GM10847 (cell line): ENCODE results near the gene ENPEP.

ENCODE experiments used
- POLR2A ChIP-seq: IDR thresholded peaks from 2 replicates; pipeline ENCODE4 v1.6.1; 2011; ENCODE audit not compliant: insufficient read length; ENCODE audit errors: extremely low read depth

The ENPEP gene, protein sequence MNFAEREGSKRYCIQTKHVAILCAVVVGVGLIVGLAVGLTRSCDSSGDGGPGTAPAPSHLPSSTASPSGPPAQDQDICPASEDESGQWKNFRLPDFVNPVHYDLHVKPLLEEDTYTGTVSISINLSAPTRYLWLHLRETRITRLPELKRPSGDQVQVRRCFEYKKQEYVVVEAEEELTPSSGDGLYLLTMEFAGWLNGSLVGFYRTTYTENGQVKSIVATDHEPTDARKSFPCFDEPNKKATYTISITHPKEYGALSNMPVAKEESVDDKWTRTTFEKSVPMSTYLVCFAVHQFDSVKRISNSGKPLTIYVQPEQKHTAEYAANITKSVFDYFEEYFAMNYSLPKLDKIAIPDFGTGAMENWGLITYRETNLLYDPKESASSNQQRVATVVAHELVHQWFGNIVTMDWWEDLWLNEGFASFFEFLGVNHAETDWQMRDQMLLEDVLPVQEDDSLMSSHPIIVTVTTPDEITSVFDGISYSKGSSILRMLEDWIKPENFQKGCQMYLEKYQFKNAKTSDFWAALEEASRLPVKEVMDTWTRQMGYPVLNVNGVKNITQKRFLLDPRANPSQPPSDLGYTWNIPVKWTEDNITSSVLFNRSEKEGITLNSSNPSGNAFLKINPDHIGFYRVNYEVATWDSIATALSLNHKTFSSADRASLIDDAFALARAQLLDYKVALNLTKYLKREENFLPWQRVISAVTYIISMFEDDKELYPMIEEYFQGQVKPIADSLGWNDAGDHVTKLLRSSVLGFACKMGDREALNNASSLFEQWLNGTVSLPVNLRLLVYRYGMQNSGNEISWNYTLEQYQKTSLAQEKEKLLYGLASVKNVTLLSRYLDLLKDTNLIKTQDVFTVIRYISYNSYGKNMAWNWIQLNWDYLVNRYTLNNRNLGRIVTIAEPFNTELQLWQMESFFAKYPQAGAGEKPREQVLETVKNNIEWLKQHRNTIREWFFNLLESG

DNA sequence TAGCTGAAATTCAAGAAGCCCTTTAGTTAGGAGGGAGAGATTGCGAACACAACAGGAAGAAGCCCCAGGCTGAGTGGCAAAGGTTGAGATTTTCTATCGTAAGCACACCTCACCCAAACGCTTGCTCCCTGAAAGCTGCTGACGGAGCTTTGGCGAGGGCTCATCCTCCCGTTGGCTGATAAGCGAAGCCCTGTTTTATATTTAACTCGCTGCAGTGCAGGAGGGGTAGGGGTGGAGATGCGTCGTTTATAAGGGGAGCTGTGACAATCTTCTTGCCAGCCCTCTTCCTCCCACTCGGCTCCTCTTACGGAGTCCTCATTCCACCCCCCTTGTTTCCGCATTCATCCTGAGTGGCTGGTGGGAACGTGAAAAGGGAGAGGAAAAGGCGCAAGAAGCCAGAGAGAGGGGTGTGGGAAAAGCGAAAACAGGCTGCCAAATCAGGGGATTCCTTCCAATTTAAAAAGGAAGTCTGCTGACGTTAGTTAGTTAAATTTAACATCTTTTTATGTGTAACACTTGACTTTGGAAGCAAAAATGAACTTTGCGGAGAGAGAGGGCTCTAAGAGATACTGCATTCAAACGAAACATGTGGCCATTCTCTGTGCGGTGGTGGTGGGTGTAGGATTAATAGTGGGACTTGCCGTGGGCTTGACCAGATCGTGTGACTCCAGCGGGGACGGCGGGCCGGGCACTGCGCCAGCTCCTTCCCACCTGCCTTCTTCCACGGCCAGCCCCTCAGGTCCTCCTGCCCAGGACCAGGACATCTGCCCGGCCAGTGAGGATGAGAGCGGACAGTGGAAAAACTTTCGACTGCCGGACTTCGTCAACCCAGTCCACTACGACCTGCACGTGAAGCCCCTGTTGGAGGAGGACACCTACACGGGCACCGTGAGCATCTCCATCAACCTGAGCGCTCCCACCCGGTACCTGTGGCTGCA lies at the start of gene ENPEP:
TSS of gene ENPEP (plus strand) at position 275 of the 938 bp plus-strand sequence. CDS start at position 535, 260 bp downstream.
- no peak for TF ChIP-seq POLR2A

DNA sequence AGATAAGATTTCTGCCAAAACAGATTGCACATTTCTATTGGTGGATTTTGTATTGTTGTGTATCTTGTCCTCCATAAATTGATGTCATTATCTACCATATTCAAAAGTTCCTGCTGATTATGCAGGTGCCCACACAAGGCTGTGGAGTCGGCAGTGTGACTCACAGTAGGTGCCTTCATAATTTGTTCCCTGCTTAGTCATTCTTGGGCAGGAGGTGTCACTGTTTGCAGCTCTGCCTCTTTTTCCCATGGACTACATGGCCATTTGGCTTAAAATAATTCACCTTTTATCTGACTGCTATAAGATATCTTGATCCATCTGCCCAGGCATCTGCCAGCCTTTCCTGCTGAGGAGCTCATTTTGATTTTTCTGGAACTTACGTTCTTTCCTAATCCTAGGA lies 33.6 kb upstream of the ENPEP start:
- no peak for TF ChIP-seq POLR2A

DNA sequence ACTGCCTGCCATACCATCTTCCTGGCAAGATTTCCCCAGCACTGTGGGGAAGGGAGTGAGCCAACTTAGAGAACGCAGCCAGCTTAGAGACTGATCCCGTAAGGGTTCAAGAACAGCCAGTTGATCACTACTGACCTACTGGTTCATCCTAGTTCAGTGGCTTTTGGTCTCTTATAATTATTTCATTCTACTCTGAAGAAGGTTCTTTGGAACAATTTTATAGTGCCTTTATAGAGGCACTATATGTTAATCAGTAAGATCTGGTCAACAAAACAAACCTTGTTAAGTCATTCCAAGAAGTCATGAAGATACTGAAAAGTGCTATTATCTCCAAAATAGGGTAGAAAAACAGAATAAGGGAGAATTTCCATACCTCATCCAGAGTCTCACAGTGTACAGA lies 33.2 kb upstream of the ENPEP start:
- TF ChIP-seq POLR2A: no peak

DNA sequence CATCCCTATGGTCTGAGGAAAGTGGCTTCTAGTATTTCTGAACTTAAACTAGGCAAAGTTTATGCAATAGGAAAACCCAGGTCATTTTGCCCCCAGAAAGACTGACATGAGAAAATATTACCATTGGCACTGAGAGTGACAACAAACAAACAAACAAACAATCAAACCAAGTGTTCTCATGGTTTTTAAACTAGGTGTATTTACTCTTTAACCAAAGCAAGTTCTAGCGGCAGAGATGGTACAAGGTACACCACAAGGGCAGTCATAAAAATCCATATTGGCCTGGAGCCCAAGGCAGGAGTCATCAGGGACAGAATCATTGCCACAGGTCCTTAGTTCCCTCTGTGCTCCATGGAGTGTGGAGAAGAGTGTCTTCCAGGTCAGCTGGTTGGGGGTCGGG lies 26.0 kb upstream of the ENPEP start:
- no peak for TF ChIP-seq POLR2A

DNA sequence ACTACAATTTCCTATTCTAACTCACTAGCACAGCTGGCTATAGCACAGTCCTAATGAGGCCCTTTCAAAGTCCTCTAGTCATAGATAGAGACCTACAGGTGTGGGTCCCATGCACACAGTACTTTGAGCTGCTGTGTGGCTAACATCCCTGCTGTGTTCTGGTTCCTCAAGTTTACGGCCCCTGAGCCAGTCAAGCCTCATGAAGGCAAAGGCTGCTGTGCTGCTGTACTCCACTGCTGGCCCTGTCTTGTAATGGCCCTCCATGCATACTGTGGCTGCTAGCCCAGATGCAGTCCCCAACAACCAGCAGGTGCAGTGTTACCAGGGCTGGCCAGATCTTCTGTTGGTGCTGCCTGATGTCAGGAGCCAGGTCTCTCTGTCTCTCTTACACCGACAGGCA lies 23.4 kb upstream of the ENPEP start:
- no peak for TF ChIP-seq POLR2A

DNA sequence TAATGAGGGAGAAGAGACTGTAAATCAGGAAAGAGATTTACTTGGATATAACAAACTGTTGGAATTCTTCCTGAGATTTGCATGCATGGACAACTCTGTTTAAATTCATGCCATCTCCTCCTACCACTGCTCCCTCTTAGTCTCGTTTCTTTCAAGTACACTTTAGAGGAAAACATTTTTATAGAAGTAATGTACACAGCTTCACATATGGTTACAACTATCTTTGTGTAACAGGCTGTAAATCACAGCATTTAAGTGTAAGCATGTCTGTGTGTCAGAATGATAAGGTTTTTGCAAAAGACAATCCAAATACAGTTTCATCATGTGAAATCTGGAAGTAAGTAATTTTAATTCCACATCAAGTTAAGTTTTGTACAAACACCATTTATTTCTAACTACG lies 21.5 kb upstream of the ENPEP start:
- TF ChIP-seq POLR2A: no peak

DNA sequence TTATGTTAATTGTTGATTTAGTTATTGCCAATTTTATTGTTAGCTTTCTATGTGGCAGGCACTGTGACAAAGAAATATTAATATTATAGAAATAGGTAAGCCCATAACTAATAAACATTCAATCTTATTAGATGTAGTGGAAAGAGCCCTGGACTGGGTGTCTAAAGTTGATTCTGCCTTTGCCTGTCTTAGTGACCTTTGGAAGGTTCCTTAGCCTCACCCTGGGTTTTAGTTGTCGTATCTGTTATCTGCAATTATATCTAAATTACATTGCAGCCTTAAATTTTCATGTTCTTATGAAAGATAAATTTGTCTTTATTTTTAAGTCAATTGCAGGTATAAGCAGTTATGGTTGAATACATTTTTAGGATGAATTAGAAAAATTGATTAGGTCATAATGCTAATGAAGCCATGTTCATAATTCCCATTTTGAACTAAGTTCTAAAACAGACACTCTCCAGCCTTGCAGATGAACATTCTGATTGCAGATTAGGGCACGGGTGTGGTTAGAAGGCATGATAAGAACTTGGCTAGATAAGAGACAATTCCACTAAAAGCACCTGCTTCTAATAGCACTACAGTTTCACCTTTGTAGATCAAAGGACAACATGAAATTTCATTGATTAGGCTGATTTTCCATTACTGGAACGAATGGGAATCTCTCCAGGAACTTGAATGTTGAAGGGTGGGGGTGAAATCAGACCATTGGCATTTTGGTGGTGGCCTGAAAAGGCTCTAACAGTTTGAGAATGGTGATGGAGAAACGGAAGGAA lies 17.3 kb upstream of the ENPEP start:
- TF ChIP-seq POLR2A: no peak

DNA sequence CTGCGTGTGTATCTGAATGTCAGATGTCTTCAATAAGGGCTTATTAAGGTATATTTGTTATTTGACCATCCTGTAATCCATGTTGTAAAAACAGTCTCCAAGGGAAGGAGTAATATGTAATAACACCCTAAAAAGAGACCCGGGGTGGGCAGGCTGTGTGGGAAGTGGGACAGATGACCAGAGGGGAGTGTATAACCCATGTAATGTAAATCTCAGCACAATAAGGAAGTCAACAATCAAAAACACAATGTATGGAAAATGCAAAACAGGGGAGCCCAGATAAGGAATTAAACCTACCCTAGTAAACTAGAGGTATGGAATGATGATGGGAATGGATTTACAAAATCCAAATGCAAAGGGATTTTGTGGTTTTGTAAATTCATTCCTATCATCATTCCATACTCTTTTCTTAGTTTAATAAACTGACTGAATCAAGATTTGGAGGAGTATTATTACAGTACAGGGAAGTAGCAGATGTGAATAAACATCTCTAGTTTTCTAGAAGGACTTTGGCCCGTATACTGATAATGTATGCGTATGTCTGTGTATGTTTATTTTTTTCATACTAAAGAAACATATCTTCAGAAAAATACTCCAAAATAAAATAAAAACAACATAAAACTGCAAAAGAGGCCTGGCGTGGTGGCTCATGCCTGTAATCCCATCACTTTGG lies 15.7 kb upstream of the ENPEP start:
- no peak for TF ChIP-seq POLR2A

DNA sequence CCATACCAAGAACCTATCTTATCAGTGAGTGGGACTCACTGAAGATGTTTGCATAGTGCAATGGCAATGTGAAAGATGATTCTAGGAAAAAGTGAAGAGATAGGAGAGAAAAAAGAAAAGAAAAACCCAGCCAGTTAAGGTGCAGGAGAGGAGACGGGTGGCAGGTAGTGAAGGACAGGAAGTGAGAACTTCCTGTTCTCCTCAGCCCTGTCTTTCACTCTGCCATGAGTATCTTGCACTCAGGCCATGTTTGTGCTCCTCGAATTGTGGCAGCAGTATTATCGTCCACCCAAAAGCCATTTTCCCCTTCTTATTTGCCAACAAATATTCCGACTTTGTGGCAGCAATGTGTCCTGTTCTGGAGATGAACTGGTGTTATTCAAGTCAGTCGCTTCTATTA lies 8.6 kb upstream of the ENPEP start:
- TF ChIP-seq POLR2A: no peak

DNA sequence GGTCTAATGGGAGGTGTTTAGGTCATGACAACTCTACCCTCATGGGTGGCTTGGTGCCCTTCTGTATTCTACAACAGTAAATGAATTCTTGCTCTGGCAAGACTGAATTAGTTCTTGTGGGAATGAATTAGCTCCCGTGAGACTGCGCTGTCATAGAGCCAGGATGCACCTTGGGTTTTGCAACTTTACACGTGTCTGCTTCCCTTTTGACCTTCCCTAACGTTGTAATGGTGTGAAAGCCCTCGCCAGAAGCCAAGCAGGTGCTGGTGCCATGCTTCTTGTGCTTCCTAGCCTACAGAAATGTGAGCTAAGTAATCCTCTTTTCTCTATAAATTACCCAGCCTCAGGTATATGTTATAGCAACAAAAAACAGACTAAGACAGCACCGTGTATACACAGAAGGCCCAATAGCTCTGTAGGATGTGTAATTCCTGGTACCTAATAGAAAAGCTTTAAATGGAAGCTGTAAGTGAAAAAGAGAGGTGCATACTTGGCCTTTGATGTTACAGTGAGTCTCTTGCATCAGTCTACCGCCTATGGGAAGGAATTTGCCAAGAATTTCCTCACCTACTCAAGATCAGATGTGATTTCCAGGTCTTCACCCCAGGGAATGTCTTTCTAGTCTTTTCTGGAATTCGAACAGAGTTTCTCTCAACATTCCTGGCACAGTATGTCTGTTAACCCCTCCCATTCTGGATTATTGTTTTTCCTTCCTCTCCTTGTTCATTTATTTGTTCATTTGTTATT lies 3.2 kb upstream of the ENPEP start:
- no peak for TF ChIP-seq POLR2A

DNA sequence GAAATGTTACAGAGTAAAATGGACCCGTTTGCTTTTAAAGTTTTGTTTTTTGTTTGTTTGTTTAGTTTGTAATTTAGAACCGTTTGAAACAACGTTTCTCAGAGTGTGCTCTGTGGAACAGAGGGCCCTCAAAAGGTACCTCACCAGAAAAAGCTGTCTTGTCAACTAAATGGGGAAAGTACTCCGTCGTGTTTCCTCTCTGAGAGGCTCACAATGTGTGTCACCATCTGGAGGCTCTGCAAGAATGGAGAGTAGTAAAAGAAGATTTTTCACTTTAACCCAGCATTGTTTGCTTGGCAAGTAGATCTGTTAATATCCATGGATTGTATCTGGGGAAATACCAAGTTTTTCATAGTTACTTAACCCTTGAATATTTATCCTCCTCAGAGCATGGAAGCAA lies 1.5 kb upstream of the ENPEP start:
- TF ChIP-seq POLR2A: no peak

DNA sequence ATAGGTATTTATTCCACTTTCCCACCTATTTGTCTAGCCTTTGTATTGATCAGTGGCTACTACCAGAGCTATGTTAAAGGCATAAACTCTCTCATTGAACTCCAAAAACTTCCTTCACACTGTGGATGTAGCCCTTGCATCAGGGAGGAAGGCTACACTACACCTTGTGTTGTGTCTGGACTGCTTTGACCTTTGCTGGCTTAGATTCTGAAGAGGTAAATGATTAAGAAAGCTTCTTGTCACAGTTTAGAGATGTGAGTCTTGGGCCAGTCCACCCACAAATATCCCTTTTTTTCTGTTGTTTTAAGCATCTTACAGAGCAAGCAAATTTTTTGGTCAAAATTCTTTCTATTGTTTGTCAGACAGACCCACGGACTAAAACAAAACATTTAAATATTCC lies 1.9 kb downstream of the ENPEP start:
- TF ChIP-seq POLR2A: no peak

DNA sequence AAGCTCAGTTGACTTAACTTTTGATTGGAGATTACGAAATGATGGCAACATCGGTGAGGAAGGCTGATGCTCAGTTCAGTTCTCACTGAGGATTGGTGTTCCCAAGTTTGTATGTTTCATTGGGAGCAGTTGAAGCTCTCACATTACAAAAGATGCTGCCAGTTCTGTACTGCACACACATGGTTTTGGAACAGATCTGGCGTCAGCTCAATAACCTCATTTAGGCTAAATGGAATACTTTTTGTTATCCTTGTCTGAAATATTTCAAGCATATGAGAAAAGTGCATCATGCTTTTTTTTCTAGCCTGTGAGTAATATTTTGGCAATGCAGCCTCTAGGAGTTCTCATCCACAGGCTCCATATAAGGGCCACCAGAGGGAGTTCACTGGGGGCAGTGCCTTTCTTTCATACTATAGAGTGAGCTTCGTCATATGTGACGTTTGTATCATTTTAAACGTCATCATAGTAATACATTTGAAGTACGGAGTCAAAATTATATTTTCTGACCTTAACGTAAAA lies 4.1 kb downstream of the ENPEP start:
- TF ChIP-seq POLR2A: no peak
